Effector memory CD4-positive, alpha-beta T cell (primary cell): Measurements from ENCODE around the gene BNIPL.

Source experiments
- DNase-seq, 3 donors: peaks; one replicate each; pipeline ENCODE4 v3.0.0-alpha.2; 2020
- H3K27ac ChIP-seq: 2 replicates; pipeline ENCODE4 v1.7.0; 2013; ENCODE audit warnings: mild to moderate bottlenecking, low read length, moderate library complexity; ENCODE audit not compliant: insufficient read depth, poor library complexity, severe bottlenecking
- H3K27me3 ChIP-seq: replicated peaks from 2 replicates; pipeline ENCODE4 v1.7.0; 2013; ENCODE audit warnings: mild to moderate bottlenecking, low read length; ENCODE audit not compliant: insufficient read depth, control insufficient read depth, poor library complexity, severe bottlenecking
- H3K36me3 ChIP-seq: 2 replicates; pipeline ENCODE4 v1.7.0; 2013; ENCODE audit warnings: mild to moderate bottlenecking, low read length, moderate library complexity; ENCODE audit not compliant: control insufficient read depth, insufficient read depth
- H3K4me1 ChIP-seq: 2 replicates; pipeline ENCODE4 v1.7.0; 2013; ENCODE audit warnings: low read length, mild to moderate bottlenecking; ENCODE audit not compliant: control insufficient read depth, insufficient read depth, poor library complexity, severe bottlenecking
- H3K4me3 ChIP-seq: 2 replicates; pipeline ENCODE4 v1.7.0; 2013; ENCODE audit warnings: low read length, low read depth, mild to moderate bottlenecking; ENCODE audit not compliant: insufficient read depth, poor library complexity, severe bottlenecking
- H3K9me3 ChIP-seq: 2 replicates; pipeline ENCODE4 v1.7.0; 2013; ENCODE audit warnings: mild to moderate bottlenecking, low read length, moderate library complexity; ENCODE audit not compliant: control insufficient read depth

BNIPL gene

DNA sequence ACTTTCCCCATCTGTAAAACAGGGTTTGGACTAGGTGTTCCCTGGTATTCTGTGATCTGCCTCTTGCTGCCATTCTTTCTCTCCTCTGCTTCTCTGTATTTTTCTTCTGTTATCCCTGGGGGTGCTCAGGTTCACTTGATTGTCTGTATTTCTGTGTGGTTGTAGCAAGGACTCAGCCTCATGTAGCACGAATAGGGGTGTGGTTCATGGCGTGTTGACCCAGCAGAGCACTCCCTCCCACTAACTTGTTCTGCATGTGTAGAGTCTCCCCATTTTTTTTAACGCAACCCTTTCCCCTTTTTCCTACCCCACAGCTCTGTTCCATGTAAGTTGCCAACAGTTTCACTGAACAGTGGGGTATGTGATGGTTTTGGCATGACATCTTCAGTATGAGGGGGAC is 1.2 kb upstream of the BNIPL start:
- DNase-seq = no peak
- Histone ChIP-seq H3K9me3 (no peaks in the 10 kb centered on the region), H3K4me1 (no peaks in the 10 kb centered on the region), H3K4me3 (no peak overlapping the region), H3K27me3 (no peaks in the 10 kb centered on the region), H3K36me3 (peaks cover 25% of the 10 kb centered on the region), H3K27ac (no peak overlapping the region)

DNA sequence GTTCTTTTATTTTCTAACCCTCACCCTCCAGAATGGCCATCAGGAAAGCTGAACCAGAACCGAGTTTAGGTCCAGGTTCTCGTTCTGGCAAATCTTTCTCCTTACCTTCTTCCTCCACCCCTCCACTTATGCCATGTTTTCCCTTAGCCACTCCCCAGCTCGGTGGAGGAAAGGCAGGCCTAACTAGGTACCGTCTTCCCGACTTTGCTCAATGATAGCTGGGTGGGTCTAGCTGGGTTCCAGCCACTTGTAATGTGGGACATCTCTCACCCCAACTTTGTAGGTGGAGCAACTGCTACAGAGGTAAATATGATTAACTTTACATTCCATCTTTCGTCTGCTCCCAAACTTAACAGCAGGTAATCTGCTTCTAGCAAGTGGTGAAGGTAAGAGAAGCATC is 646 bp downstream of the BNIPL start:
- DNase-seq = no peak
- no peak overlapping the region for H3K4me3 ChIP-seq
- no peaks in the 10 kb centered on the region for H3K27me3 ChIP-seq
- H3K36me3 ChIP-seq = peaks cover 13% of the 10 kb centered on the region
- H3K27ac ChIP-seq = no peak overlapping the region
- no peaks in the 10 kb centered on the region for H3K4me1 ChIP-seq
- no peaks in the 10 kb centered on the region for H3K9me3 ChIP-seq

- H3K9me3 ChIP-seq = no peaks in the 10 kb centered on the region
- H3K4me1 ChIP-seq = no peaks in the 10 kb centered on the region
- H3K27ac ChIP-seq = no peak overlapping the region
These were observed 3.1 kb downstream of the BNIPL start for GRCh38 chr1:151039521-151039920.

DNA sequence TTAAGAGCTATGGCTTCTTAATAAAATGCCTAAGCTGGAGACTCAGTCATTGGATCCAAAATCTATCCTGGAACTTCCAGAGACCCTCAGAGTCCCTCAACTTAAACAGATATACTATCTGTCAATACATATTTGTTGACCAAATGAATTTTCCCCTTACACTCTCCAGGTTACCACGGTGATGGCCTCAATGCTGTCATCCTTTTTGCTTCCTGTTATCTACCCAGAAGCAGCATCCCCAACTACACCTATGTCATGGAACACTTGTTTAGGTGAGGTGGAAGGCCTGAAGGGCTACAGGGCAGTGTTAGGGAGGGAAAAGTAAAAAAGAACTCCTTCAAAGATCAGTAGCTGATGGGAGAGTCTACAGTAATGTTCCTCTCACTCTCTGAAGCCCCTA is 6.8 kb downstream of the BNIPL start:
- Histone ChIP-seq H3K36me3 (no peaks in the 10 kb centered on the region), H3K27me3 (no peaks in the 10 kb centered on the region), H3K27ac (no peak overlapping the region), H3K4me1 (peaks cover 8% of the 10 kb centered on the region), H3K4me3 (no peak overlapping the region), H3K9me3 (no peaks in the 10 kb centered on the region)
- DNase-seq = no peak

More at GRCh38 chr1:151039521-151039920, 3.1 kb downstream of the BNIPL start:
- Histone ChIP-seq H3K4me3 (no peak overlapping the region), H3K27me3 (no peaks in the 10 kb centered on the region), H3K36me3 (peaks cover 3% of the 10 kb centered on the region)
- no peak for DNase-seq

GRCh38 chr1:151047591-151047924 is 11.2 kb downstream of the BNIPL start, which contains the start of gene C1orf56:
Gene C1orf56, plus strand, starts transcription at chr1:151047751. Its CDS starts 97 bp downstream, at chr1:151047848.
- Histone ChIP-seq H3K4me1 (peaks cover 20% of the 10 kb centered on the region), H3K9me3 (no peaks in the 10 kb centered on the region), H3K36me3 (peaks cover 12% of the 10 kb centered on the region), H3K4me3 (peak within 1 kb of the TSS; percentile 74), H3K27ac (peak within 1 kb of the TSS; percentile 82), H3K27me3 (no peaks in the 10 kb centered on the region)
- DNase-seq = peak in 2 of 3 donors; percentile 32 to 50

DNA sequence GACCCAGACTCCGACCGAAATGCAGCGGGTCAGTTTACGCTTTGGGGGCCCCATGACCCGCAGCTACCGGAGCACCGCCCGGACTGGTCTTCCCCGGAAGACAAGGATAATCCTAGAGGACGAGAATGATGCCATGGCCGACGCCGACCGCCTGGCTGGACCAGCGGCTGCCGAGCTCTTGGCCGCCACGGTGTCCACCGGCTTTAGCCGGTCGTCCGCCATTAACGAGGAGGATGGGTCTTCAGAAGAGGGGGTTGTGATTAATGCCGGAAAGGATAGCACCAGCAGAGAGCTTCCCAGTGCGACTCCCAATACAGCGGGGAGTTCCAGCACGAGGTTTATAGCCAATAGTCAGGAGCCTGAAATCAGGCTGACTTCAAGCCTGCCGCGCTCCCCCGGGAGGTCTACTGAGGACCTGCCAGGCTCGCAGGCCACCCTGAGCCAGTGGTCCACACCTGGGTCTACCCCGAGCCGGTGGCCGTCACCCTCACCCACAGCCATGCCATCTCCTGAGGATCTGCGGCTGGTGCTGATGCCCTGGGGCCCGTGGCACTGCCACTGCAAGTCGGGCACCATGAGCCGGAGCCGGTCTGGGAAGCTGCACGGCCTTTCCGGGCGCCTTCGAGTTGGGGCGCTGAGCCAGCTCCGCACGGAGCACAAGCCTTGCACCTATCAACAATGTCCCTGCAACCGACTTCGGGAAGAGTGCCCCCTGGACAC is 11.7 kb downstream of the BNIPL start:
- H3K9me3 ChIP-seq = no peaks in the 10 kb centered on the region
- H3K36me3 ChIP-seq = peaks cover 18% of the 10 kb centered on the region
- peaks cover 25% of the 10 kb centered on the region for H3K4me1 ChIP-seq
- peak overlapping the region; percentile 74 for H3K4me3 ChIP-seq
- peak in 1 of 3 donors; percentile 11 for DNase-seq
- no peaks in the 10 kb centered on the region for H3K27me3 ChIP-seq
- peak overlapping the region; percentile 82 for H3K27ac ChIP-seq

DNA sequence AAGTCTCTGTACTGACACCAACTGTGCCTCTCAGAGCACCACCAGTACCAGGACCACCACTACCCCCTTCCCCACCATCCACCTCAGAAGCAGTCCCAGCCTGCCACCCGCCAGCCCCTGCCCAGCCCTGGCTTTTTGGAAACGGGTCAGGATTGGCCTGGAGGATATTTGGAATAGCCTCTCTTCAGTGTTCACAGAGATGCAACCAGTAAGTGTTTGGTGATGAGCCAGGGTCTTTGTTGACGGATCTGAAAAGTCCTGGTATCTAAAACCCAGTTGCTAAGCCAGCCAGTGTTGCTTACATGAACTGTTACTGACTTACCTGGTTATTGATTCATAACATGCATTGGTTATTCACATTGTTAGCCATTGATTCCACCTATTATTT is 12.3 kb downstream of the BNIPL start:
- H3K4me3 ChIP-seq = peak overlapping the region; percentile 74

GRCh38 chr1:151049458-151049857 is 13.1 kb downstream of the BNIPL start:
- Histone ChIP-seq H3K4me1 (peaks cover 36% of the 10 kb centered on the region), H3K9me3 (no peaks in the 10 kb centered on the region), H3K36me3 (peaks cover 31% of the 10 kb centered on the region), H3K27me3 (no peaks in the 10 kb centered on the region), H3K4me3 (no peak overlapping the region), H3K27ac (no peak overlapping the region)
- no peak for DNase-seq

More for the DNA sequence above, 12.3 kb downstream of the BNIPL start:
- Histone ChIP-seq H3K27me3 (no peaks in the 10 kb centered on the region), H3K9me3 (no peaks in the 10 kb centered on the region), H3K36me3 (peaks cover 23% of the 10 kb centered on the region), H3K27ac (peak overlapping the region; percentile 82), H3K4me1 (peaks cover 30% of the 10 kb centered on the region)
- DNase-seq = no peak

DNA sequence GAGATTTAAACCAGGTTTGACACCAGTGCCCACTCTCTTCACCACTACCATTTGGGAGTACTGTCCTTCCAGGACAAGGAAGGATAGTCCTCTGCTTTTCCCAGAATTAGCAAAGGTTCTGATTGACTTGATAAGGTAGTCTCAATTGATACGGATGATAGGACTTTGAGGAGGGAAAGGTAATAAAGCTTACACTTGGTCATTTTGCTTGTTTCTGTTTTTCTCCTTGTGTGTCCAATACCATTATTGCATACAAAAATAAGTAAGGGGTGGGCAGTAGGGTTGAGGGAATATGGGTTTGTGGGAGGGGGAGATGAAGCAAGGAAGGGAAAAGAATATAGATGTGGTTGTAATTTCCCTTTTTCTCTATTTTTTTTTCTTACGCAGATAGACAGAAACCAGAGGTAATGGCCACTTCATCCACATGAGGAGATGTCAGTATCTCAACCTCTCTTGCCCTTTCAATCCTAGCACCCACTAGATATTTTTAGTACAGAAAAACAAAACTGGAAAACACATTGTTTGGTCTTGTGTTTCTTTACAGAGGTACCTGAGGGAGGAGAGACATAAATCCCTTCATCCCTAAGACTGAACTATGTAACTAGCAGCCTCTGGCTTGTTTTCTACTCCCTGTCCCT is 13.8 kb downstream of the BNIPL start:
- Histone ChIP-seq H3K27ac (no peak overlapping the region), H3K4me3 (no peak overlapping the region), H3K4me1 (peaks cover 43% of the 10 kb centered on the region)

GRCh38 chr1:151051356-151052009 is 15.1 kb downstream of the BNIPL start:
- Histone ChIP-seq H3K4me3 (no peak overlapping the region), H3K27ac (peak overlapping the region; percentile 4), H3K36me3 (peaks cover 43% of the 10 kb centered on the region), H3K4me1 (peaks cover 51% of the 10 kb centered on the region), H3K9me3 (no peaks in the 10 kb centered on the region), H3K27me3 (no peaks in the 10 kb centered on the region)
- DNase-seq = no peak

More for the DNA sequence above, 13.8 kb downstream of the BNIPL start:
- no peaks in the 10 kb centered on the region for H3K9me3 ChIP-seq
- H3K36me3 ChIP-seq = peaks cover 38% of the 10 kb centered on the region
- DNase-seq = no peak
- no peaks in the 10 kb centered on the region for H3K27me3 ChIP-seq
